Measurements from ENCODE around the gene SMIM27. TPM values are rescaled to one million over a fixed set of nuclear protein-coding genes. Genes with fewer than 3 reads are reported as not detected.
"Not testable (repeated sequence)": the region's sequence is repeated elsewhere in the genome, so short reads cannot be mapped to it uniquely, and the experiment has no call there.

SMIM27 gene
- total and polyA plus RNA-seq, 5 donors, result 10.2 to 26.4 (median 22.0) TPM

DNA sequence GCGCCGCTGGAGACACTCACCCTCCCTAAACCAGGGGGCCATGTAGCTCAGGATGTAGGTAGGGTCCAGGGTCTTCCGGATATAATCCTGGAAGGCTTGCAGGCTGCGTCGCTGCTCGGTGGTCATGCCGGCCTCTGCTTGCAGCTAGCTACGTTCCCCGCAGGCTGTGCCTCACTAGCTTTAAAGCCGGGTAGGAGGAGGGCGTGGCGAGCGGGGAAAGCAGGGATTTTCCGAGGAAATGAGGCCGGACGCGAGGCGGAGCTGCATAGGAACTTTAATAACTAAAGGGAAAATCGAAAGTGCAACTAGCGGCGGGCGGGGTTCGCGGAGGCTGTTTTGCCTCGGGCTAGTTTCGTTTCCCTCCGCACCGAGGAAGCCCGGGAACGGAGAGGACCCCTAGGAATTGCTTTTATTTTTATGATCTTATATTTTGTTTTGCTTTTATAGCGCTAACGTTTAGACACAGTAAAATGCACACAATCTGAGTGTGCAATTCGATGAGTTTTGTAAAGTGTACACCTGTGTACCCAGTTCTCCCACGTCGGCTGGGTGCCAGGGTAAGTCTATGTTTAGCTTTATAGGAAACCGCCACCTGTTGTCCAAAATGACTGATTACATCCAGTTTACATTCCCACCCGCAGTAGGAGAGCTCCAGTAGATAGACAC is 26.0 kb upstream of the SMIM27 start, which contains the start of gene RIGI:
RIGI (minus strand) TSS at position 156 of the 666 bp plus-strand sequence; CDS start at position 126, 30 bp downstream.
- H3K4me1 ChIP-seq (ENCODE audit: control insufficient read depth, insufficient read depth, low read length), result peaks cover 8% of the 10 kb centered on the region
- DNase-seq (peak; percentile 96 to 98 (median 96)), ATAC-seq (peak; percentile 97 to 98)
- H3K27ac ChIP-seq (ENCODE audit: low read length), result peak within 1 kb of the TSS; percentile 85
- no peaks in the 10 kb centered on the region for H3K9me3 ChIP-seq (ENCODE audit: control insufficient read depth, low read length)
- H3K27me3 ChIP-seq (ENCODE audit: control insufficient read depth, insufficient read depth), result no peaks in the 10 kb centered on the region
- under 1% methylated on average over 37 of the region's 37 CpGs for WGBS
- intact Hi-C loops (cut with DNase I), result no loop called here
- peak within 1 kb of the TSS; percentile 85 for H3K4me3 ChIP-seq (ENCODE audit: low read length)

DNA sequence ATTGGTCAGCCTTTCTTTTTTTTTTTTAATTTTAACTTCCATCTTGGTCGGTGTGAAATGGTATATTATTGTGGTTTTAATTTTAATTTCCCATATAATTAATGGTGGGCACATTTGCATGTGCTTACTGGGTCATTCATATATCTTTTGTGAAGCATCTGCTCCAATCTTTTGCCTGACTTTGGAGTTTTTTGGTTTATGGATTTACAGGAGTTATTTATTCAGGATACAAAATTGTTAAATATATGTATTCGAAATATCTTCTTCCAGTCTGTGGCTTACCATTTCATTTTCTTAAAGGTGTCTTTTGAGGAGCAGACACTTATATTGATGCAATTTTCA is 25.4 kb upstream of the SMIM27 start:
- intact Hi-C loops (cut with DNase I), result no loop called here
- ATAC-seq, result no peak

DNA sequence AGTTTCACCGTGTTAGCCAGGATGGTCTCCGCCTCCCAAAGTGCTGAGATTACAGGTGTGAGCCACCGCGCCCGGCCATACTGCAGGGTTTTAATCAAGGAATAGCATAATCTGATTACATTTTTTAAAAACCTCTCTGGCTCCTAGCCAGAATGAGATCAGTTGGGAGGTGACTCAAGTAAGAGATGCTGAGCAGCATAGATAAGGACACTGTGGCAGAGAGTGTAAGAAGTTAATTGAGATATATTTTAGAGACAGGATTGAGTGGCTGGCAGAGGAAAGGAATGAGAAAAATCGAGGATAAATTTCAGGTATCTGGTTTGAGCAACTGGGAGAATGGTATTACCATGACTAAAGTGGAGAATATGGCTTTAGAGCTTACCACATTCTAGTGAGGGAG is 18.8 kb upstream of the SMIM27 start:
- DNase-seq, result no peak
- no peaks in the 10 kb centered on the region for H3K4me1 ChIP-seq (ENCODE audit: control insufficient read depth, insufficient read depth, low read length)
- H3K27ac ChIP-seq (ENCODE audit: low read length), result no peak overlapping the region
- intact Hi-C loops (cut with DNase I), result no loop called here
- ATAC-seq, result no peak
- H3K9me3 ChIP-seq (ENCODE audit: control insufficient read depth, low read length), result no peaks in the 10 kb centered on the region
- H3K27me3 ChIP-seq (ENCODE audit: control insufficient read depth, insufficient read depth), result no peaks in the 10 kb centered on the region
- H3K4me3 ChIP-seq (ENCODE audit: low read length), result no peak overlapping the region
- 95% methylated on average over 6 of the region's 6 CpGs for WGBS

More for the DNA sequence above, 25.4 kb upstream of the SMIM27 start:
- Histone ChIP-seq H3K9me3 (ENCODE audit: control insufficient read depth, low read length) (no peaks in the 10 kb centered on the region), H3K4me1 (ENCODE audit: control insufficient read depth, insufficient read depth, low read length) (peaks cover 8% of the 10 kb centered on the region), H3K27ac (ENCODE audit: low read length) (no peak overlapping the region), H3K4me3 (ENCODE audit: low read length) (peak overlapping the region; percentile 85), H3K27me3 (ENCODE audit: control insufficient read depth, insufficient read depth) (no peaks in the 10 kb centered on the region)
- DNase-seq, result no peak
- 13% methylated on average over 2 of the region's 2 CpGs for WGBS

DNA sequence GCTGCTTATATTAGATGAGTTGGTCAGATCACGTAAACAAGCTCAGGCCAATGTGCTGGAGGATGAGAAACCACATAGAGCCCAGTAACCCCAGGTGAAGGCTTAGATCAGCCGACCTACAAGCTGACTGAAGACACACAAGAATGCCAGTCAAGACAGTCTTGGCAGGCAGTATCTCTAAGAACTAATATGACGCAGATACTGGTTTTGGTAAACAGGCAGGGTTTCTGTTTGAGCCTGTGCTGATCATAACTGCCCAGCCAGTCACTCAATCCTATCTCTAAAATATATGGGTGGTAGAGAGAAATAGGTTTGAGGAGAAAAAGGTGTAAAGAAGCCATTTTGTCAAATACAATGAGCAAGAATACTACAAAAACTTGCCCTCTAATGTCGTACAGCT is 18.3 kb upstream of the SMIM27 start:
- intact Hi-C loops (cut with DNase I), result no loop called here
- ATAC-seq, result no peak

DNA sequence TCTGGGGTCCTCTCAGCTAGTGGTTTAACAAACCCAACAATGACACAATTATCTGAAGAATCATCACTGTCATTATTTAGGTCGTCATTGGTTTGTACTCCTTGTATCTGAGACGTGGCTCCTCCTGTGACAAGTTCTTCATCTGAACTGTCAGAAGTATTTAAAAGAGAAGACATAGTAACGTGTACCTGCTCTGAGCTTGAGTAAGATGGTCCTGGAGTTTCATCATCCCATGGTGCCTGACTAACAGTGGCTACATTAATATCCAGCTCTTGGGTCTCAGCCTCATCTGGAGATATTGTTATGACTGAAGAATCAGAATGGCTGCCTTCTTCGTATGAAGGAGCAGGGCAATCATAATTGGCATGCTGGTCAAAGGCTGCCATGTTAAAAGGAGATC is 9.1 kb upstream of the SMIM27 start:
- H3K9me3 ChIP-seq (ENCODE audit: control insufficient read depth, low read length), result no peaks in the 10 kb centered on the region
- no peak for ATAC-seq
- intact Hi-C loops (cut with DNase I), result no loop called here
- no peak for DNase-seq
- no peaks in the 10 kb centered on the region for H3K27me3 ChIP-seq (ENCODE audit: control insufficient read depth, insufficient read depth)
- no peak overlapping the region for H3K4me3 ChIP-seq (ENCODE audit: low read length)
- WGBS, result 97% methylated on average over 4 of the region's 4 CpGs
- H3K4me1 ChIP-seq (ENCODE audit: control insufficient read depth, insufficient read depth, low read length), result no peaks in the 10 kb centered on the region
- no peak overlapping the region for H3K27ac ChIP-seq (ENCODE audit: low read length)

More for the DNA sequence above, 18.3 kb upstream of the SMIM27 start:
- H3K27me3 ChIP-seq (ENCODE audit: control insufficient read depth, insufficient read depth), result no peaks in the 10 kb centered on the region
- H3K9me3 ChIP-seq (ENCODE audit: control insufficient read depth, low read length), result no peaks in the 10 kb centered on the region
- no peak overlapping the region for H3K4me3 ChIP-seq (ENCODE audit: low read length)
- H3K4me1 ChIP-seq (ENCODE audit: control insufficient read depth, insufficient read depth, low read length), result no peaks in the 10 kb centered on the region
- 97% methylated on average over 4 of the region's 4 CpGs for WGBS
- DNase-seq, result no peak
- no peak overlapping the region for H3K27ac ChIP-seq (ENCODE audit: low read length)

DNA sequence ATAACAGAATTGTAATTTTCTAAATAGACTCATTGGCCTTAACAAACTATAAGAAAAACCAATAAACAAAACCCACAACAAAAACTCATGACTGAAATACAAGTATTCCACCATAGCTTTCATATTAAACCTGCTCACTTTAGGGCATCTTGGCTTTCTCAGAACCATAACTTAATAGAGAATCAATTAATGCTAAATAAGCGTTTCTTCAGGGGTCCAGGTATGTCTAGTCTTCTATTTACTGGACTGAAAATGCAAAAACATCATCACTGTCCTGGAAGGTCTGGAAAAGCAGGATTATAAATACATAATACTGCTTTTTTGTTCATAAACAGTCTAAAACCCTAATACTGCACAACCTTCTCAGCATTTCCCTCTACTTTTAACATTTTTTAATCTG is 6.2 kb upstream of the SMIM27 start:
- no peak for DNase-seq

DNA sequence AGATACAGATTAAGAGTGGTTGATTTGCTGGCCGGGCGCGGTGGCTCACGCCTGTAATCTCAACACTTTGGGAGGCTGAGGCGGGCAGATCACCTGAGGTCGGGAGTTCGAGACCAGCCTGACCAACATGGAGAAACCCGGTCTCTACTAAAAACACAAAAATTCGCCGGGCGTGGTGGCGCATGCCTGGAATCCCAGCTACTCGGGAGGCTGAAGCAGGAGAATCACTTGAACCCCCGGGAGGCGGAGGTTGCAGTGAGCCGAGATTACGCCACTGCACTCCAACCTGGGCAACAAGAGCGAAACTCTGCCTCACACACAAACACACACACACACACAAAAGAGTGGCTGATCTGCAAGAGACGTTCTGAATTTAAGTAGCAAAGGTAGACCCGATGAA is 3.9 kb upstream of the SMIM27 start:
- intact Hi-C loops (cut with DNase I); H3K4me3 ChIP-seq (ENCODE audit: low read length); ATAC-seq; H3K27me3 ChIP-seq (ENCODE audit: control insufficient read depth, insufficient read depth); H3K27ac ChIP-seq (ENCODE audit: low read length); H3K9me3 ChIP-seq (ENCODE audit: control insufficient read depth, low read length); H3K4me1 ChIP-seq (ENCODE audit: control insufficient read depth, insufficient read depth, low read length): not testable (repeated sequence)
- WGBS, result 96% methylated on average over 20 of the region's 20 CpGs
- DNase-seq, result peak in 1 of 3 donors; percentile 34

More for the DNA sequence above, 6.2 kb upstream of the SMIM27 start:
- H3K4me1 ChIP-seq (ENCODE audit: control insufficient read depth, insufficient read depth, low read length), result no peaks in the 10 kb centered on the region
- H3K4me3 ChIP-seq (ENCODE audit: low read length), result no peak overlapping the region
- WGBS, result 91% methylated on average over 1 of the region's 1 CpG
- no peak overlapping the region for H3K27ac ChIP-seq (ENCODE audit: low read length)
- no peak for ATAC-seq
- H3K27me3 ChIP-seq (ENCODE audit: control insufficient read depth, insufficient read depth), result no peaks in the 10 kb centered on the region
- intact Hi-C loops (cut with DNase I), result no loop called here
- no peaks in the 10 kb centered on the region for H3K9me3 ChIP-seq (ENCODE audit: control insufficient read depth, low read length)

DNA sequence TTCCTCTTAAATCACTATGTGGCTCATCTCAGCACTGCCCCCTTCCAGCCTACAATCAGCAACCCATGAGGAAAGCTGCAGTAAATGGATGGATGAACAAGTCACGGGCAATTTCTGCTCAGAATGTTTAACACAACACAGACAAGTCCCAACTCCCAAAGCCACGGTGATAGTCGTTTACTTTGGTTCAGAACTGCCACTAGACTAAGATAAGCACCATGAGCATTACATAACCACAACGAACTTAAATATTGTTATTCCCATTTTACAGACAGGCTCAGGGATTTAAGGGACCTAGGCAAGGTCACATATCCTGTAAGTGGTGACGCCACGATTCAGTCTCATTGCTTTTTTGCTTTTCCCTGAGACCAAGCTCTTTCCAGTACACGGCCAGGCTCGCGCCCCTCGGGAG is 2.0 kb upstream of the SMIM27 start:
- no peak for ATAC-seq
- no peaks in the 10 kb centered on the region for H3K27me3 ChIP-seq (ENCODE audit: control insufficient read depth, insufficient read depth)
- no peak for DNase-seq
- H3K27ac ChIP-seq (ENCODE audit: low read length), result peak overlapping the region; percentile 82
- H3K4me1 ChIP-seq (ENCODE audit: control insufficient read depth, insufficient read depth, low read length), result no peaks in the 10 kb centered on the region
- 3% methylated on average over 10 of the region's 10 CpGs for WGBS
- H3K4me3 ChIP-seq (ENCODE audit: low read length), result peak overlapping the region; percentile 86
- no peaks in the 10 kb centered on the region for H3K9me3 ChIP-seq (ENCODE audit: control insufficient read depth, low read length)
- intact Hi-C loops (cut with DNase I), result no loop called here

DNA sequence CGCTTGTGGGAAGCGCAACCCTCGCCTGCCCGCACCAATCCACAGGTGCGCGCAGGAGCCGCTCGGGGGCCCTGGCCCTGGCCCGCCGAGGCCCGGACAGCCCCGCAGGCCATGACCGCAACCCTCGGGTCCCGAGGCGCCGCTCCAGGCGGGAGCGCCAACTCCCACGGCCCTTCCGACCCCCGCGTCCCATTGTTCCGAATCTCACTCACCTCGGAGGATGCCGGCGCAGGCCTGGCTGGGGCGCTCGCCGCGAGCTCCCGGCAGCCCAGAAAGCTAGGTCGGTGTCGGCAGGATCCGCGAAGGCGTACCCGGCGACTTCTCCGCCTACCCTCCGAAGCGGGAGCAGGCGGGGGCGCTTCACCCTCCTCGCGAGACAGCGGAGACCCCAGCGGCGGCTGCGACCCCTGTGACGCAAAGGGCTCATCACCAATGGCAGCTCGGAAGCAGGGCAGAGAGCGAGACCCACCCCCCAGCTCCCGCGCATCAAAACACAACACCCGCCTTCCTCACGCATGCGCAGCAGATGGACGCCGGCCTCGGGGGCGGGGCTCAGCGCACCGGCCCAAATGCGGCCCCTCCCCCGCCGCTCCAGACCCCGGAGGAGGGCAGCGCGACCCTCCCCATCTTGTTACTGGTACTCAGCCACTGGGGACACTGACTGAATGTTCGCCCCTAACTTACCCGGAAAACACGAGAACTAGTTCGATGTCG is 1.4 kb upstream of the SMIM27 start:
- peak; percentile 90 to 93 for ATAC-seq
- intact Hi-C loops (cut with DNase I), result no loop called here
- Histone ChIP-seq H3K9me3 (ENCODE audit: control insufficient read depth, low read length) (no peaks in the 10 kb centered on the region), H3K4me1 (ENCODE audit: control insufficient read depth, insufficient read depth, low read length) (no peaks in the 10 kb centered on the region), H3K4me3 (ENCODE audit: low read length) (peak overlapping the region; percentile 86), H3K27ac (ENCODE audit: low read length) (peak overlapping the region; percentile 82), H3K27me3 (ENCODE audit: control insufficient read depth, insufficient read depth) (no peaks in the 10 kb centered on the region)
- WGBS, result under 1% methylated on average over 75 of the region's 75 CpGs
- DNase-seq, result peak; percentile 92 to 97 (median 97)

DNA sequence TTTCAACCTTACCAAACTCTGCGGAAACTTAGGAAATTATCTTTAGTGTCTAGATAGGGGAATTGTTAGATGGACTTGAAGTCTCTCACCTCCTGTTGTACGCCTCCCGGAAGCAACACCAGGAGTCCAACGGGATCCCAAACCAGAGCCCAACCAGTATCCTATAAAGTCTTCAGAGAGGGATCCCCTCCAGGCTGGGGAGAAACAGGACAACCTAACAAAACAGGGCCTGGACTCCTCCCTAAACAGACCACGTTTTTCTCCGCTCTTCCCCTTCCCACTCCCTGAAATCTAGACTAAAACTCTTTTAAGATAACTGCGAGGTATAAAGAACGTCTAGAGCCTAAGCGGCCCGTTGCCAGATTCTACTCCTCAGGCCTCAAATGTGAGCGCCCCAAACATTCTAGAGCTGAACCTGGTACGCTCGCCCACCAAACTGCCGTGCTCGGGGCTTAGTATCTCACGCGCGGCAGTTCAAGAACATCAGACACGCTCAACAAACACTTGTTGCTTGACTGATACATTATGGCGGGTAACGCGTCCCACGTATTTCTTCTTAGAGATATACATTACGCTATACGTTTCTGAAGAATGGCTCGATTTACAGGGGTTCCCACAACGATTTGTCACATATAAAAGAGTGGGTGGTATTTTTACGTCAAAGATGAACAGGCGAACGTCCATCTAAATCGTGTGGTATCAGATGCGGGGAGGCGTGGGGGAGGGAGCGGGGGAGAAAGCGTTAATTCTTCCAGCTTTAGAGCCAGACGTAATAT is 663 bp upstream of the SMIM27 start:
- ATAC-seq (peak; percentile 9 to 52), DNase-seq (peak in 1 of 3 donors; percentile 68)
- H3K4me3 ChIP-seq (ENCODE audit: low read length), result peak overlapping the region; percentile 86
- H3K9me3 ChIP-seq (ENCODE audit: control insufficient read depth, low read length), result no peaks in the 10 kb centered on the region
- H3K4me1 ChIP-seq (ENCODE audit: control insufficient read depth, insufficient read depth, low read length), result no peaks in the 10 kb centered on the region
- H3K27ac ChIP-seq (ENCODE audit: low read length), result peak overlapping the region; percentile 82
- intact Hi-C loops (cut with DNase I), result no loop called here
- H3K27me3 ChIP-seq (ENCODE audit: control insufficient read depth, insufficient read depth), result no peaks in the 10 kb centered on the region
- under 1% methylated on average over 36 of the region's 36 CpGs for WGBS

DNA sequence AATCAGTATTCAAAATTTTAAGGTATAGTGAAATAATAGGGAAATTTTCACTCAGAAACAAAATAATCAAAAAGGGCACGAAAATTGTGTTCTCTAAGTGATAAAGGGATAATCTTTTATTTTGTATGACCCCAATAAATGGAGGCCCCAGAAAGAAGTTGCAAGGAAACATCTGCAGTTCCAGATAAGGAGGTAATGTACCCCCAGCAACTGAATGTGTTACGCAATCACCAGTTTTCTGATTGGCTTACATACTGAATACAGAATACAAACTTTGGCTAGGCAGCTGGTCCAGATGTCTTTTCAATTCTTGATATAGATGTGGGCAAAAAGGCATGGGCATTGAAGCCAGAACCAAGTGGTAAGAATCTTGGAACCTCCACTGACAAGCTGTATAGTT is 2.0 kb downstream of the SMIM27 start:
- DNase-seq, result no peak
- H3K9me3 ChIP-seq (ENCODE audit: control insufficient read depth, low read length), result no peaks in the 10 kb centered on the region
- H3K4me3 ChIP-seq (ENCODE audit: low read length), result no peak overlapping the region
- intact Hi-C loops (cut with DNase I), result no loop called here
- no peaks in the 10 kb centered on the region for H3K4me1 ChIP-seq (ENCODE audit: control insufficient read depth, insufficient read depth, low read length)
- WGBS, result 76% methylated on average over 2 of the region's 2 CpGs
- H3K27me3 ChIP-seq (ENCODE audit: control insufficient read depth, insufficient read depth), result no peaks in the 10 kb centered on the region
- H3K27ac ChIP-seq (ENCODE audit: low read length), result no peak overlapping the region
- ATAC-seq, result no peak

Data from right cardiac atrium (tissue), 5 donors.